Natural killer cell (primary cell): ENCODE data around the gene CDX2. TPM values are rescaled to one million over a fixed set of nuclear protein-coding genes. Genes with fewer than 3 reads are reported as not detected.

ENCODE experiments used
- ATAC-seq, 3 donors: fragments of 150-1000 bp in 2 of 3; fragments of 200-7000 bp in 1 of 3; cut with Tn5 transposase; 1 replicate in 1 of 3; 2 replicates in 2 of 3; pipeline ENCODE4 v1.10.0; 2021; ENCODE audit warnings: mild to moderate bottlenecking in 2 of 3, moderate library complexity in 2 of 3
- DNase-seq, 2 donors: peaks; one replicate each; pipeline versions ENCODE4 v3.0.0 to v3.0.0-alpha.2; 2013 to 2021; ENCODE audit warnings: mixed read lengths in 1 of 2
- H3K27ac ChIP-seq: one replicate; pipeline ENCODE4 v1.5.1; 2013; ENCODE audit warnings: mild to moderate bottlenecking, low read length
- H3K27me3 ChIP-seq: one replicate; pipeline ENCODE4 v1.6.1; 2013; ENCODE audit warnings: low read length; ENCODE audit not compliant: control insufficient read depth, insufficient read depth
- H3K36me3 ChIP-seq: one replicate; pipeline ENCODE4 v1.6.1; 2013; ENCODE audit warnings: low read length; ENCODE audit not compliant: control insufficient read depth, insufficient read depth
- H3K4me1 ChIP-seq: one replicate; pipeline ENCODE4 v1.6.1; 2013; ENCODE audit warnings: low read length; ENCODE audit not compliant: control insufficient read depth, insufficient read depth
- H3K4me3 ChIP-seq: one replicate; pipeline ENCODE4 v1.5.1; 2013; ENCODE audit warnings: low read length
- H3K9me3 ChIP-seq: one replicate; pipeline ENCODE4 v1.6.1; 2013; ENCODE audit warnings: low read length; ENCODE audit not compliant: control insufficient read depth, insufficient read depth
- H3K27ac Mint-ChIP-seq, 2 donors: one replicate each; pipeline ENCODE4 v1.8.0; 2022; ENCODE audit warnings: mild to moderate bottlenecking in 2 of 2, mixed read lengths in 2 of 2, moderate library complexity in 1 of 2
- H3K27me3 Mint-ChIP-seq, 2 donors: one replicate each; pipeline ENCODE4 v1.8.0; 2022; ENCODE audit warnings: low read depth in 2 of 2, mixed read lengths in 2 of 2
- H3K36me3 Mint-ChIP-seq: one replicate; pipeline ENCODE4 v1.8.0; 2022; ENCODE audit warnings: mixed read lengths
- H3K4me1 Mint-ChIP-seq, 2 donors: one replicate each; pipeline ENCODE4 v1.8.0; 2022; ENCODE audit warnings: mixed read lengths in 2 of 2
- H3K4me3 Mint-ChIP-seq: one replicate; pipeline ENCODE4 v1.8.0; 2022; ENCODE audit warnings: mild to moderate bottlenecking, moderate library complexity, mixed read lengths
- H3K9me3 Mint-ChIP-seq, 2 donors: one replicate each; pipeline ENCODE4 v1.8.0; 2022; ENCODE audit warnings: mixed read lengths in 2 of 2
- CTCF ChIP-seq: fragments of 200-600 bp; IDR thresholded peaks from one replicate; pipeline ENCODE4 v1.8.0; 2022; ENCODE audit warnings: antibody characterized with exemption
- WGBS: methylation state at CpG from one replicate; pipeline ENCODE4 v1.1.7; 2013; ENCODE audit warnings: missing lambda C conversion rate; ENCODE audit not compliant: insufficient coverage; 5-methylcytosine and 5-hydroxymethylcytosine counted together
- intact Hi-C: fragments of 100-400 bp; cut with micrococcal nuclease; formaldehyde crosslinking; loops from one replicate; pipeline ENCODE4 v1.14.2; 2022
- total RNA-seq, 4 donors: library from RNA; stranded (reverse); fragments of 120-200 nt in 1 of 4; gene quantifications; one replicate each; pipeline versions ENCODE4 v1.2.3 to v1.2.4, GENCODE V29; 2013 to 2022

The CDX2 gene
- total RNA-seq, 3 donors from 2014 or later (not counting 1 experiment from before 2014, with no cell fraction given), result not detected

GRCh38 chr13:27918918-27919658, 50.0 kb downstream of the CDX2 start:
- DNase-seq, result no peak
- Histone ChIP-seq H3K36me3 (no peaks in the 10 kb centered on the region), H3K27me3 (peaks cover 70% of the 10 kb centered on the region), H3K27ac (no peak overlapping the region), H3K4me1 (peaks cover 38% of the 10 kb centered on the region), H3K9me3 (no peaks in the 10 kb centered on the region), H3K4me3 (no peak overlapping the region)
- H3K27ac Mint-ChIP-seq, result no peak overlapping the region
- no peak for ATAC-seq
- peaks cover 63 to 71% of the 10 kb centered on the region in 2 donors for H3K27me3 Mint-ChIP-seq
- intact Hi-C loops, result no loop called here
- no peak for TF ChIP-seq CTCF
- no peaks in the 10 kb centered on the region for H3K36me3 Mint-ChIP-seq
- 16% methylated on average over 22 of the region's 23 CpGs for WGBS
- no peaks in the 10 kb centered on the region for H3K9me3 Mint-ChIP-seq
- peaks cover 16 to 29% of the 10 kb centered on the region in 2 donors for H3K4me1 Mint-ChIP-seq
- H3K4me3 Mint-ChIP-seq, result peak overlapping the region; percentile 38

- DNase-seq, result no peak
- Mint-ChIP-seq H3K27ac (no peak overlapping the region), H3K4me3 (peak overlapping the region; percentile 28), H3K36me3 (no peaks in the 10 kb centered on the region), H3K27me3 (peaks cover 58 to 63% of the 10 kb centered on the region in 2 donors), H3K4me1 (peaks cover 16 to 29% of the 10 kb centered on the region in 2 donors), H3K9me3 (no peaks in the 10 kb centered on the region)
- no peak for ATAC-seq
- Histone ChIP-seq H3K9me3 (no peaks in the 10 kb centered on the region), H3K36me3 (no peaks in the 10 kb centered on the region), H3K27ac (no peak overlapping the region), H3K27me3 (peaks cover 65% of the 10 kb centered on the region), H3K4me3 (no peak overlapping the region), H3K4me1 (peaks cover 38% of the 10 kb centered on the region)
- WGBS, result 11% methylated on average over 44 of the region's 46 CpGs
- no peak for TF ChIP-seq CTCF
- intact Hi-C loops, result no loop called here
Observed at GRCh38 chr13:27918041-27918917, 50.8 kb downstream of the CDX2 start.

- H3K27ac Mint-ChIP-seq, result no peak overlapping the region
- Histone ChIP-seq H3K4me1 (peaks cover 38% of the 10 kb centered on the region), H3K4me3 (no peak overlapping the region), H3K36me3 (no peaks in the 10 kb centered on the region), H3K9me3 (no peaks in the 10 kb centered on the region), H3K27ac (no peak overlapping the region), H3K27me3 (peaks cover 56% of the 10 kb centered on the region)
- no peaks in the 10 kb centered on the region for H3K36me3 Mint-ChIP-seq
- ATAC-seq, result no peak
- peaks cover 51 to 55% of the 10 kb centered on the region in 2 donors for H3K27me3 Mint-ChIP-seq
- DNase-seq, result no peak
- peak overlapping the region; percentile 75 for H3K4me3 Mint-ChIP-seq
- peaks cover 16 to 29% of the 10 kb centered on the region in 2 donors for H3K4me1 Mint-ChIP-seq
- intact Hi-C loops, result no loop called here
- H3K9me3 Mint-ChIP-seq, result no peaks in the 10 kb centered on the region
- WGBS, result 7% methylated on average over 45 of the region's 48 CpGs
- TF ChIP-seq CTCF, result no peak
Observed at GRCh38 chr13:27917121-27917947, 51.8 kb downstream of the CDX2 start.
